ENCODE measurements around the gene RPTOR. TPM values are rescaled to one million over a fixed set of nuclear protein-coding genes. Genes with fewer than 3 reads are reported as not detected.

The RPTOR gene
- total RNA-seq, 6 donors from 2014 or later = 26.8 to 109 (median 36.8) TPM

DNA sequence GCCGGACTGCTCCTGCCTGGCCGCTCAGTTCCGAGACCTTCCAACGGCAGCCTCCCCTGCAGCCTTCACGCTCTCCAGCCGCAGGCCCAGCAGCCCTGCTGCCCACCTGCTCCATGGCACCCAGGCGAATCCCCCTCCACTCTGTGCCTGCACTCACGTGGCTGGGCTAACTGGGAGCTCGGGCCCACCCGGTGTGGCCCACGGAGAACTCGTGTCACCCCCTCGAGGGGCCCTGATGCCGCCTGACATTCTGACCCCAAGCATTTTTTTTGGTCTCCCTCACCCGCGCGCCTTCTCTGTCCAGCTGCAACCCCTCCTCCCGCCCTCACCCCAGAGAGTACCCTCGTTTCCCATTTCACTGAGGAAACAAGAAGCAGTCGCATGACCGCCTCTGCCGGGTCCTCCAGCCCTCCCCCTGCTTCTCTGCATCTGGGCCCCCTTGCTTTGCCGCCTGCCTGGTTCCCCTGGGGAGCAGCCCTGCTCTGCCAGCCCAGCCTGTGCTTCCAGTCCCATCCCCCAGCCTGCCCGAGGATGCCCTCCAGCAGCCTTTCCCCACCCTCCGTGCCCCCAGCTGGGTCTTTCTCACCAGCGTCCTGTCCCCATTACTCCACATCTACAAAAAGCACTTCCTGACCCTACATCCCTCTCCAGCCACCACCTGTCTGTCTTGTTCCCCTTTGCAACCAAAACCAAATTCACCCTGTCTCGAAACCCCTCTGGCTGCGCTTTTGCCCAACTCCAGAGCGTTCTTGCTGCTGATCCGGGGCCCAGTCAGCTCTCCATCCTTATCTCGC, 300.6 kb downstream of the RPTOR start:
- TF ChIP-seq EP300 (IDR thresholded peaks at IDR 0.05) = no peak
- no peak for TF ChIP-seq CTCF (IDR thresholded peaks at IDR 0.05)
- no peak for TF ChIP-seq POLR2AphosphoS5 (IDR thresholded peaks at IDR 0.05)
- TF ChIP-seq POLR2A (IDR thresholded peaks at IDR 0.05) = no peak
- Histone ChIP-seq H3K4me1 (peaks cover 0 to 3% (median 1%) of the 10 kb centered on the region in 4 donors), H3K36me3 (peaks cover 0 to 35% (median 20%) of the 10 kb centered on the region in 4 donors), H3K27me3 (no peaks in the 10 kb centered on the region), H3K9me3 (no peaks in the 10 kb centered on the region), H3K27ac (no peak overlapping the region), H3K4me3 (no peak overlapping the region)
- DNase-seq (peak in 1 of 2 donors; percentile 47), ATAC-seq (ENCODE audit: low FRiP score in 2 of 2) (no peak)
- 81 to 86% methylated on average over 31 of the region's 31 CpGs for WGBS, 2 donors

GRCh38 chr17:80845863-80846671, 301.4 kb downstream of the RPTOR start:
- H3K4me3 ChIP-seq = no peak overlapping the region
- DNase-seq (peak in 1 of 2 donors; percentile 77), ATAC-seq (ENCODE audit: low FRiP score in 2 of 2) (no peak)
- peaks cover 0 to 38% (median 20%) of the 10 kb centered on the region in 4 donors for H3K36me3 ChIP-seq
- no peaks in the 10 kb centered on the region for H3K9me3 ChIP-seq
- no peak overlapping the region for H3K27ac ChIP-seq
- WGBS, 2 donors = 89 to 93% methylated on average over 27 to 36 of the region's 36 CpGs
- no peaks in the 10 kb centered on the region for H3K27me3 ChIP-seq
- H3K4me1 ChIP-seq = peaks cover 0 to 3% (median 1%) of the 10 kb centered on the region in 4 donors
- TF ChIP-seq CTCF (IDR thresholded peaks at IDR 0.05) (no peak), POLR2A (IDR thresholded peaks at IDR 0.05) (no peak), EP300 (IDR thresholded peaks at IDR 0.05) (no peak), POLR2AphosphoS5 (IDR thresholded peaks at IDR 0.05) (no peak)

DNA sequence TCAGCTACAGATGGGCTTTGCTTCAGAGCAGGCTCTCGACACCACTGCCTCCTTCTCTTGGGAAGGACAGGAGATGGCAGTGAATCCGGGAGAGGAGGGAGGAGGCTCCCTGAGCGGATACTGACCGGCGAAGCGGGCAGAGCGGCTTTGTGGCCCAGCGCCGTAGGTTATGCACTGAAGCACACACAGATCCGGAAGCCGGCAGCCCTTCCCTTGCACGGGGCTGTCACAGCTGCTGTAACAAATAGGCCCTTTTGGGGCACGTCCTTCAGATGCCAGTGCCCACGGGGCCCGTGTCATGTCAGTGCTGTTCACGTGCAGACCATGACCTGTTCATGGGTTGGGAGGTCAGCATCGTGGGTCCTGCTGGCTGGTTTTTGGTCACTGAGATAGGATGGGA, 302.3 kb downstream of the RPTOR start:
- Histone ChIP-seq H3K9me3 (no peaks in the 10 kb centered on the region), H3K4me3 (no peak overlapping the region), H3K36me3 (peaks cover 0 to 38% (median 20%) of the 10 kb centered on the region in 4 donors), H3K4me1 (peaks cover 0 to 3% (median 1%) of the 10 kb centered on the region in 4 donors), H3K27me3 (no peaks in the 10 kb centered on the region), H3K27ac (no peak overlapping the region)
- peak in 1 of 2 donors; percentile 53 for DNase-seq
- ATAC-seq (ENCODE audit: low FRiP score in 2 of 2) = no peak
- 91 to 96% methylated on average over 16 to 17 of the region's 17 CpGs for WGBS, 2 donors
- TF ChIP-seq POLR2AphosphoS5 (IDR thresholded peaks at IDR 0.05) (no peak), CTCF (IDR thresholded peaks at IDR 0.05) (no peak), EP300 (IDR thresholded peaks at IDR 0.05) (no peak), POLR2A (IDR thresholded peaks at IDR 0.05) (no peak)

- Histone ChIP-seq H3K4me1 (peaks cover 0 to 3% (median 0%) of the 10 kb centered on the region in 4 donors), H3K9me3 (no peaks in the 10 kb centered on the region), H3K27me3 (no peaks in the 10 kb centered on the region), H3K4me3 (no peak overlapping the region), H3K27ac (no peak overlapping the region), H3K36me3 (peaks cover 0 to 38% (median 20%) of the 10 kb centered on the region in 4 donors)
- ATAC-seq (ENCODE audit: low FRiP score in 2 of 2) = no peak
- WGBS, 2 donors = 85 to 86% methylated on average over 20 to 25 of the region's 28 CpGs
- no peak for TF ChIP-seq POLR2A (IDR thresholded peaks at IDR 0.05)
- TF ChIP-seq EP300 (IDR thresholded peaks at IDR 0.05) = no peak
- TF ChIP-seq POLR2AphosphoS5 (IDR thresholded peaks at IDR 0.05) = no peak
- no peak for TF ChIP-seq CTCF (IDR thresholded peaks at IDR 0.05)
- peak in 1 of 2 donors; percentile 58 for DNase-seq
Observed at GRCh38 chr17:80847496-80848230, 303.0 kb downstream of the RPTOR start.

Data from upper lobe of left lung (tissue), 6 donors.